RPMI7951 (cell line): ENCODE results near the gene IL12B. TPM values are rescaled to one million over a fixed set of nuclear protein-coding genes. Genes with fewer than 3 reads are reported as not detected.
"Not testable (repeated sequence)": the region's sequence is repeated elsewhere in the genome, so short reads cannot be mapped to it uniquely, and the experiment has no call there.

Experiments used
- DNase-seq: peaks from one replicate; pipeline ENCODE4 v3.0.0-alpha.2; 2012; ENCODE audit warnings: low read depth
- total RNA-seq: library from RNA; depleted of rRNA; stranded (reverse); fragments of >200 nt; shearing (Covaris generic); gene quantifications from 2 replicates; pipeline ENCODE4 v1.2.3, GENCODE V29; 2014

Gene IL12B
- total RNA-seq, 1 experiment from 2014 or later, result not detected

DNA sequence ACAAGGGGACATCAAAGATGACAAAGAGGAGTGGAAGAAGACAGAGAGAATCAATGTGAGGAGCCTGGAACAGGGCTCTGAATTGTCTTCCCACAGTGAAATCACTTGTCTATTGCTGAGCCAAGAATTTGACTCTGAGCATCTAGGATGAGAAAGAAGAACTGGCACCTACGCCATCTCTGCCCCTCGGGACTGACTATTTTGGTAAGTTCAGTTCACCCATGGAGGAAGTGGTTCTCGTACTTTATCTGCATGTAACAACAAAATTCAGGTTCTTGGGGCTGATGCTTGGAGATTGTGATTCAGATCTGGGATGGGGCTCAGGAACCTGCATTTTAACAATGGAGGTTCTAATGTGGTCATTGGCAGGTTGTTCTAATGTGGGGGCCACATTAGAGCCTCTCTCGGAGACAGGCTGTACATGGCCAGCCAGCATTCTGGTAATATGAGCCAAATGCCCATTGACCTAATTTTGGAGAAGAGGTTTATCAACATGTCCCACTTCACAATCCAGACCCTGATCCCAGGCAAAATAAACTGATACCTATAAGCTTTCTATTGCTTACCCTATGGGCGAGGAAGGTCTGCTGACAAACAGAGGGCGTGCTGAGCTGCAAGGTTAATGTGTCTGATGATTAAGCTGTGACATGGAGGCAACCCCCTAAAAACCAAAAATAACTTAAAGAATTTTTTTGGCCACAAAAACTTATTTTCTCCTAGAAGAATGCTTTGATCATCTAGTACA, 2.7 kb upstream of the IL12B start:
- DNase-seq, result no peak

DNA sequence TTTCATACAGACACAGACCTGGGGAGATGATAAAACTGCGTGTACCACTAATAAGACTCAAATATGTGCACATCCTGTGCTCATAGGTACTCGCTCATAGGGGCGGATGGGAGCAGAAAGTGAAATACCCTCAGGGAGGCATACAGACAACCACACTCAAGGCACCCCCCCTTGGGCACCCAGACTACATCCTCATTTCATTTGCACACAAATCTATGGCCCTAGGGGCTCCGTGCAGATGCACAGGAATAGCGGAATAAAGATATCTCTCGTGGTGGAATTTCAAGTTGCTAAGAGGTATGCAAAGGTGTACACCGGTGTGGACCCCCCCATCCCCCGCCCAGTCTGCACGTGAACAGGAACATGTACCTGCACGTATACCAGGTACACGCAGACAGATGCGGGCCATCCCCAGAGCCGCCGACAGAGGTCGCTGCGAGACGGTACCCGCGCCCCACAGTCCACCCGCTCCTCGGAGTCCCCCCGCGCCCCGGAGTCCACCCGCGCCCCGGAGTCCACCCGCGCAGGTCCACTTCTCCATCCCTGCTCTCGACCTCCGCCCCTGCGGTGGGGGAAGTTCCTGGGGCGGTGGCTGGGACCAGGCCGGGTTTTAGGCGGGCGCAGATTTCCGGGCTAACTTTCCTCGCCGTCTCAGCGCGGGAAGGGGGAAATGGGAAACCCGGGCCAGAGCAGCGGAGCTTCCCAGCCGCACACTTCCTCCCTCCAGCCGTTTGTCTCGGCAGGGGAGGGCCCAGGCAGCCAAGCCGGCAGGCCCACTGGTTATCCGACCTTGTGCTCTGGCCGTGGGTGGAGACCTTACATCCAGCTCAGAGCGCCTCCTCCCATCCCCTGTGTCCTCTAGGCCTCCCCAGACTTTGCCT, 1.0 kb upstream of the IL12B start:
- peak; percentile 22 for DNase-seq

DNA sequence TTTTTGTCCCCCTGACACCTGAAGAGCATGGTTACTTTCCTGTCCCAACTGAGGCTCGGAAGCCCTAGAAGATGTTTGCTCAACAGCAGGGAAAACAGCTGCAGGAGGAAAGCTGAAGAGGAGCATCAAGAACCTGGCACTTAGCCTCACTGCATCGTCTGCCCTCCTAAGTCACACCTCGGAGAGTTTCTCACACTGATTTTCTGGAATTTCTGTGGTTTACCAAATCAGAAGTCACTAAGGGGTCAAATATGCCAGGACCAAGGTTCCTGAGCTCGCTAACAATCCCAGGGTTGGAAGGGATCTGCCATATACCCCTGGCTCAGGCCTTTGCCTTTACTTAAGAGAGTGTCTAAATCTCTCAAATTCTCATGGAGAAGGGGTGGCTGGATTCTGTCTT, 5.3 kb downstream of the IL12B start:
- DNase-seq, result peak; percentile 55

DNA sequence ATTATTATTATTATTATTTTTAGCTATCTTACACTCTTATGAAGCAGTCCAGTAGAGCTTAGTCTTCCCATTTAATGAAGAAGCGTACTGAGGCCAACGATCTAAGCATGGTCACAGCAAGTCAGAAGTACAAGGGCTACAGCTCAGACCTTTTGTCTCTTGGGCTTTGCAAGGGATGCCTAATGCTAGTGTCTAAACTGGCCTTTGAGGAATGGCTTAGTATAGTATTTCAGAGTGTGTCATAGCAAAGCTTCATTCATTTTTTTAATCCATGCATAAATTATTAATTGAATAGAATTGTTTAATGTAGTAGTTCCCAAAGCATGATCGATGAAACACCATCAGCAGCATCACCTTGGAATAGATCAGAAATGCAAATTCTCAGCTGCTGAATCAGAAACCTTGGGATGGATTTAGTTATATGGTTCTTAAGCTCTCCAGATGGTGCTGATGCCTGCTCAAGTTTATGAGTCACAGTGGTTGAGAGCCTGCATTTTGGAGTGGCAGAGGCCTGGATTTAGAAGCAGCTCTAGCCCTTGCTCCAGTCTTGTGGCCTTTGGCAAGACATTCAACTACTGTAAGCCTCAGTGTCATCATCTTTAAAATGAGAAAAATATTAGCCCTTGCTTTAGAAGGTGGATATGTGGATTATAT, 6.1 kb downstream of the IL12B start:
- peak; percentile 80 for DNase-seq

DNA sequence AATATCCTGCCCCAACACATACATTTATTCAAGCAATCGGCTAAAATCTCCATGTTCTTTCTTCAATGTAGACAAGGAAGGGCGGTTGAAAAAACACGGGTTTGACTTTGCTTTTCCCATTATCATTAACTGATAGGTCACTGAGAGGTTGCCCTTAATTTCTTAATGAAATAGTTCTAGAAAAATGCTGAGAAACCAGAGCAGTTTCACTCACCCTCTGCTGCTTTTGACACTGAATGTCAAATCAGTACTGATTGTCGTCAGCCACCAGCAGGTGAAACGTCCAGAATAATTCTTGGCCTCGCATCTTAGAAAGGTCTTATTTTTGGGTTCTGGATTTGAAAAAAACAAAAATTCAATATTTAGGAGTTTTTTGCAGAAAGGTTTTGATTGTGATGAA, 8.1 kb downstream of the IL12B start:
- DNase-seq, result no peak

DNA sequence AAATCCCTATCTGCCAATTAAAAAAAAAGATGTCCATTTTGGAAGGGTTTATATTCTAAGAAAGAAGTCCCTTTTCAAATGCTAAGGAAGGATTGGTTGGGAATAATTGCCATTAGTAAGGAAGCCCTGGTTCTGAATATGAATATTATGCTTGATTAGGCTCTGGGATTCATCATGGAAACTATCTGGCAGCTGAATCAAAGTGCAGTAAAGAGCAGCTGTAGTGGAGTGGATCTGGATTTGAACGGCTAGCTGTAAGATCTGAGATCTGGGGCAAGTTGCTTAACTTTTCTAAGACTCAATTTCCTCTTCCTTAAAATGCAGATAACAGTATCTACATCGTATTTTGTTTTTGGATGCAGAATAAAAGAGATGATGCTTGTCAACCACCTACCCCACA, 10.5 kb downstream of the IL12B start:
- no peak for DNase-seq

DNA sequence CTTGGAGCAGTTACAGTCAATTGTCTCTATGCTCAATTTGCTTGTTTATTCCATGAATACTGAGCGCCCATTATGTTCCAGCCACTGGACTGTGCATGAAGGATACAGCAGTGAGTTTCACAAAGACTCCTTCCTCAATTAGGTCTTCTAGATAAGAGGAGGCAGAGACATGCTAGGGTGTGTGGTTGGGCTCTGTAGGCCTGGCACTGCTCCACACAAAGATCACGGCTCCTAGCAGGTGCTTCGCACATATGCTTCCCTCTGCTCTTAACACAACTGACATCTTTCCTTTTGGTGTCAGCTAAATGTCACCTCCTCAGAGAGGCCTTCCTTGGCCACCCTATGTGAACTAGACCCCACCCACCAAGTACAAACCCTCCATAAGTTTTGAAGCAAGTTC, 10.9 kb downstream of the IL12B start:
- no peak for DNase-seq

DNA sequence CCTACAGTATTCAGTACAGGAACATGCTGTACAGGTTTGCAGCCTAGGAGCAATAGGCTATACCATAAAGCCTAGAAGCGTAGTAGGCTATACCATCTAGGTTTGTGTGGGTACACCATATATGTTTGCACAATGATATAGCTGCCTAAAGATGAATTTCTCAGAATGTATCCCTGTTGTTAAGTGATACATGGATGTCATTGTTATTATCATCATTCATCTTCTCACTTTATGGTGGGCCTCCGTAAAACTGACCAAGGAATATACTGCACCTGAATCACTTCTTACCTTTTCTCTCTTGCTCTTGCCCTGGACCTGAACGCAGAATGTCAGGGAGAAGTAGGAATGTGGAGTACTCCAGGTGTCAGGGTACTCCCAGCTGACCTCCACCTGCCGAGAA, 11.8 kb downstream of the IL12B start:
- no peak for DNase-seq

DNA sequence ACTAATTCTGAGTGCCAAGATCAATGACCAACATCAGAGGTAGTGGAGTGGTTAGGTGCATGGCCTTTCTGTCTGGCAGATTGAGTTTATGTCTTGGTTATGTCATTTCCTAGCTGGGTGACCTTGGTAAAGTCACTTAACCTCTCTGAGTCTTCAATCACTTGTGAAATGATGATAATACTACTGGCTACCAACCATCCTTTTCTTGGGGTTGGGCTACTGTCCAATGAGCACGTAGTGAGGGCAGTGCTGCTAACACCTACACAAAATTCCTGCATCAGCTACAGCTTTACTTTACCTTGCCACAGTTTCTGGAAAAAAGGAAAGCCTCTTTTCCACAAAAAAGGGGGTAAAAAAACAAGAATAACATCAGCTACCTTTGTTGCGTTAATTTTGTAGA, 12.4 kb downstream of the IL12B start:
- DNase-seq, result no peak

DNA sequence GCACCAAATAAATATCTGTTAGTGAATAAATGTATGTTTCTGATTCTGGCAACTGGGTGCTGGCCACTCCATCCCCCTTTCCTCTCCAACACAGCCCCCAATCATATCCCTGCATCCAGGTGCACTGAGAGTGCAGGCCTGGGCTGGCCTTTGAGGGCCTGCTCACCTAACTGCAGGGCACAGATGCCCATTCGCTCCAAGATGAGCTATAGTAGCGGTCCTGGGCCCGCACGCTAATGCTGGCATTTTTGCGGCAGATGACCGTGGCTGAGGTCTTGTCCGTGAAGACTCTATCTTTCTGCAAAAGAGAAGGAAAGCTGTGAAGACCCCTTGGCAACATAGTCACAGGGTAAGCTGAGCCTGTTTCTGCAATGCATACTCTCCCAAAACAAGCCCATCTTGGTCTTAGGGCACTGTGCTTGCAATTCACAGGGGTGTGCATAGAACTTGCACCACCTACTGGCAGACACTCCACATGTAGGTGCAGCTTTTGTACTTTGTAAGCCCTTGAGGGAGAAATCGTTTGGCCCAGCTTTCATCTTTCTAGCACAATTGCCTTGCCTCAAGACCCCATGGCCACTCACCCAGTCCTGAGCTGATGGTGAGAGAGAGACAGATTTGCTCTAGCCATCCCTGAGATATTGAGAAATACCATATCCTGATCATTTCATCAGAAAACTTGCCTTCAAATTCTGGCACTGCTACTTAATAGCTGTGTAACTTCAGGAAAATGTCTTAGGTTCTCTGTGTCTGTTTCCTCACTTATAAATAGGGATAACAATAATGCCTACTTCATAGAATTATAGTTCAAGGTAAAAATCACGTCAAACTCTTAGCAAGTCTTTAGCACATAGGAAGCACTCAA, 13.5 kb downstream of the IL12B start:
- DNase-seq, result peak; percentile 35

DNA sequence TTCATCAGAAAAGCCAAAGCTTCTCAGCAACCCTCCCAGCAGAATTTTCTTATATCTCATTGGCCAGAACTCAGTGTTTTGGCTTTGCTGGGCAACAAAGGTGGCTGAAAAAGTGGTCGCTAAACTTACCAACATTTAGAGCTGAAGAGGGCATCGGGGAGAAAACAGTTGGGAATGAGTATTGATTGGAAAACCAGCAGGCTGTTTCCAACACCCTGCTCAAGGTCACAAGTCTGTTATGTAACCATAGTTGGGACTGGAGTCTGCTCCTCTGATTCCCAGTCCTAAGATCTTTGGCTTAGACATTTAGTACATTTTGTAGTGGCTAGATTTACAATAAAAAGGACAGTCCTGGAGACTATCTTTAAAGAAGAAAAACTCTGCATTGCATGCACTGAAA, 17.1 kb downstream of the IL12B start:
- DNase-seq, result no peak

DNA sequence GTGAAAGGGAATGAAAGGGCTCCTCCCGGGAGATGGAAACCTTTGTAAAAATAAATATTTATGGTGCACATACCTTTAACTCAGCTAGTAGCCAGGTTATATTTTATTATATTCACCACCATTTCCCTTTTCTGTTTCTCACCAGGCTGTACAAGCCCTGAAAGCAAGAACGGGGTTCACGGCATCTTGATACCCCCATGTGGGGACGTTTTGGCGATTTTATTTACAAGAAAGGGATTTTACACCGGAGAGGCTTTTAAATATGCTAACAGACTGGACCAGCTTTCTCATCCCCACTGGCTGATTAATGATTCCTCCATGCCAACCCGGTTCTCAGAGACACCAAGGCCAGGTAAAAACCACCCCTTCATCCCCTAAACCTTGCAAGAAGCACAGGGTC, 19.2 kb downstream of the IL12B start:
- DNase-seq, result no peak

DNA sequence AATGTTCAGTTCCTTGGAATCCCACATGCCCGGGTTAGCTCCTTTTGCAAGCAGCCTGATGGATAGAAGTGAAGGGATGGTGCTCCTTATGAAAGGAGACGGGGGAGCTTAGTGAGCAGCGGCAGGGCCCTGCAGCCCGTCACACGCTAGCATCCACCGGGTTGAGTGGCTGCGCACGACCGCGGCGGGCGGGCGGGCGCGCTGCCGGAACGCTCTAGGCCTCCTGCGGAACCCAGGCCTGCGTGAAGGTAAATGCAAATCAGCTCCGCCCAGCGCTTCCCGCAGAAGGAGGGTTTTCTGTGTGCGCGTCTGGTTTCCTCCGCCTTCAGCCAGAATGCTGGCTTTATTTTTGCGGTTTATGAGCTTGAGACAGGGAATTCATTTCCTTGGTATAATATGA, 19.8 kb downstream of the IL12B start:
- DNase-seq, result no peak

DNA sequence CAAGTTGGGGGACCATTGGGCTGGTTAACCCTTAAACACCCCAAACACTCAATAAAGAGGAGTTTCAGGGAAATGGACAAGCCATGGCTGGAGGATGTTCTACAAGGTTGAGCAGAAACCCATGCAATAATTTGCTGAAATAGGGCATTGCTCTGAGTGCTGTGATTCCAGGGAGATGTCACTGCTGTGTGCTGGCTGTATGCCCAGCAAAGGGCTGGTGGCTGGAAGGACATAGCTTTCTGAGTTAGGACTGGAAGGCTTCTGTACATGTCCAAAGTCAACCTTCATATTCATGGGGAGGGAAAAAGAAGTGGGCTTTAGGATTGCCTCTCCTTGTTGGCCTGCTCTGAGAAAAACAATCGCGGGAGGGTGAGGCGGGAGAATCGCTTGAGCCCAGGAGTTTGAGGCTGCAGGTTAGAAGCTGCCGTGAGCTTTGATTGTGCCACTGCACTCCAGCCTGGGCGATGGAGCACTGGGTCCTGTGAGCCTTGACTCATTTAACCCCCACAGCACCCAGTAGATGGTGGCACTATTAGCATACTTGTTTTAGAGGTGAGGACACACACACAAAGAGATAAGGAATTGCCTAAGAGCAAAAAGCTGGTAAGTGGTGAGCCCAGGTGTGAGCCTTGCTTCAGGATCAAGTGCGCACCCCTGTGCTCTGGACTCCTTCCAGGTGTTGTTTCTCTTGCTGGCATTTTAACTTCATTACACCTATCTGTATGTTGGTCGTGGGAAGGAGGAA, 20.4 kb downstream of the IL12B start:
- DNase-seq, result no peak

DNA sequence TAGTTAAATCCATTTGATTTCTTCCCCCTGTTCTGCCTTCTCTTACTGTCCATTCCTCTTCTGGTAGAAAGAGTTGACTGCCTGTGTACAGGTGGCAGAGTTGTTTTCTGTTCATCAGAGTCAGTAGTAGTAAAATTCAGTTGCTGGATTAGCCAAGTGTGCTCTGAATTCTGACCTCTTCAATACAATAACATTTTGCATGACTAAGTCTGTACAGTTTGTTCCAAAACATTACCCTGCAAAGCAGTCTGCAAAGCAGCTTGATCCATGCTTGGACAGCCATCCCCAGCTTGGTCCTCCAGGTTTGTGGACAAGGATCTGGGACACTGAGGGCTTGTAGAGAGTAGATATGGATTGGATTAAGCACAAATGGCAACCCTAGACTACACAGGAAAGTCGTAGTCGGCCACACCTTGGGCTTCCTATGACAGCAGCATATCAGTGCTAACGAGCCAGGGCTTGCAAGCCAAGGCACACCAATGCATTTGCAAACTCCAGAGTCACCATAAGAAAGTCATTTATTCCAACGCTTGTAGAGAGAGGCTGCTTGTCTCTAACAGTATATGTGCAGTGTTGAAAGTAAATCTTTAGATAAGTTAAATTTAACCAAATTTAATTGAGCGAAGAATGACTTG, 25.2 kb downstream of the IL12B start:
- no peak for DNase-seq

DNA sequence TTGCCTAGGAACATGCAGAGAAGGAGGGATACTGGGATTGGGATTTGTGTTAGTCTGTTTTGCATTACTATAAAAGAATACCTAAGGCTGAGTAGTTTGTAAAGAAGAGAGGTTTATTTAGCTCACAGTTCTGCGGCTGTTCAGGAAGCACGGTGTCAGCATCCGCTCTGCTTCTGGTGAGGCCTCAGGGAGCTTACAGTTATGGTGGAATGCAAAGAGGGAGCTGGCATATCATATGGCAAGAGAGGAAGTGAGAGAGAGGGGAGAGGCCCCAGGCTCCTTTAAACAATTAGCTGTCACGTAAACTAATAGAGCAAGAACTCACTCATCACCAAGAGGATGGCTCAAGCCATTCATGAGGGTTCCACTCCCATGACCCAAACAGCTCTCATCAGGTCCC, 27.0 kb downstream of the IL12B start:
- DNase-seq, result no peak

DNA sequence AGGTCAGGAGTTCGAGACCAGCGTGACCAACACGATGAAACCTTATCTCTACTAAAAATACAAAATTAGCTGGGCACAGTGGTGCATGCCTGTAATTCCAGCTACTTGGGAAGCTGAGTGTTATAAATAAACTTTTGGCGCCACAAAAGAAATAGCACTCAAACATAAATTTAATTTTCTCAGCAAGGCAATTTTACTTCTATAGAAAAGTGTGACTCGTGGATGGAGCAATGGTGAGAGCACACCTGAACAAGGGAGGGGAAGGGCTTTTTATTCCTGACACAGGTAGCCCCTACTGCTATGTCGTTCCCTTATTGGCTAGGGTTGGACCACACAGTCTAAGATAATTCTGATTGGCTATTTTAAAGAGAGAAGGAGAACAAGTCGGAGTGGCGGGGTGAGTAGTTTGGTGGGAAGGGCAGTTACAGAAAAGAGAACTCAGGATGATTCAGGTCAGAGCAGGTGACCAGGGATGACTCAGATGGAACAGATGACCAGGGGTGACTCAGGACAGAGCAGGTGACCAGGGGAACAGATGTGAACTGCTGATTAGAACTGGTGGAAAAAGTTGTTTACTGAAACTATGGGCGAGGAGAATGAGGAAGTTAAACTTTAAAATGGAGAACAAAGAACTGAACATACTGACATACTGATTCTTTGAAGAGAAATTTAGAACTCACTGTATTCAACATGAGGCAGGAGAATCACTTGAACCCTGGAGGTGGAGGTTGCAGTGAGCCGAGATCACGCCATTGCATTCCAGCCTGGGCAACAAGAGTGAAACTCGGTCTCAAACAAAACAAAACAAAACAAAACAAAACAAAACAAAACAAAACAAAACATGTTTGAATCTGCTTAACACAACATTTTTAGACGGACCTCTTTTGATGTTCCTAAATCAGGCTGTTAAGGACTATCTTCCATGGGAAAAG, 28.1 kb downstream of the IL12B start:
- not testable (repeated sequence) for DNase-seq

DNA sequence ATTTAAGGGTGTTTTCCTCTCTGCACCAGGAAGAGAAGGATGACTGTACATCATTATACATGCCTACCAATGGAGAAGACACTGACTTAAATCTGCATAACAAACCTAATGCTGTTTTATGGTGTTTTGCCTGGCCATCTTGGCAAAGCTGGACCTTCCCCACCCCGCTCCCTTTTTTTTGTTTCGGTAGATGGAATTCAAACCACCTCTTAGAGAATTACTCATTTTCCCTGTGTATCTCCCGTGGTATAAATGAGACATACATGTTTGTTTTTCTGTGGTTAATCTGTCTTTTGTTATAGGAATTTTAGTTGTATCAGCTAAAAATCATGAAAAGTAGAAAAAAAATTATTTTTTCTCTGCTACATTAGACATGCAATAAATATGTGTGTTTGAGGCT, 28.8 kb downstream of the IL12B start:
- no peak for DNase-seq

DNA sequence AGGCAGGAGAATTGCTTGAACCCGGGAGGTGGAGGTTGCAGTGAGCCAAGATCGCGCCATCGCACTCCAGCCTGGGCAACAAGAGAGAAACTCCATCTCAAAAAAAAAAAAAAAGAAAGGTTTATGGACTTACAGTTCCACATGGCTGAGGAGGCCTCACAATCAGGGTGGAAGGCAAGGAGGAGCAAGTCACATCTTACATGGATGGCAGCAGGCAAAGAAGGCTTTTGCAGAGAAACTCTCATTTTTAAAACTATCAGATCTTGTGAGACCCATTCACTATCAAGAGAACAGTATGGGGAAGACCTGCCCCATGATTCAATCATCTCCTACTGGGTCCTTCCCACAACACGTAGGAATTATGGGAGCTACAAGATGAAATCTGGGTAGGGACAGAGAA, 33.0 kb downstream of the IL12B start:
- not testable (repeated sequence) for DNase-seq
